CD4-positive, alpha-beta T cell treated with Interleukin-17A for 1 hour (primary cell): Measurements from ENCODE around the gene IFT74.

ENCODE experiments used
- DNase-seq: peaks from one replicate; pipeline ENCODE4 v3.0.0-alpha.2; 2020

Gene IFT74

DNA sequence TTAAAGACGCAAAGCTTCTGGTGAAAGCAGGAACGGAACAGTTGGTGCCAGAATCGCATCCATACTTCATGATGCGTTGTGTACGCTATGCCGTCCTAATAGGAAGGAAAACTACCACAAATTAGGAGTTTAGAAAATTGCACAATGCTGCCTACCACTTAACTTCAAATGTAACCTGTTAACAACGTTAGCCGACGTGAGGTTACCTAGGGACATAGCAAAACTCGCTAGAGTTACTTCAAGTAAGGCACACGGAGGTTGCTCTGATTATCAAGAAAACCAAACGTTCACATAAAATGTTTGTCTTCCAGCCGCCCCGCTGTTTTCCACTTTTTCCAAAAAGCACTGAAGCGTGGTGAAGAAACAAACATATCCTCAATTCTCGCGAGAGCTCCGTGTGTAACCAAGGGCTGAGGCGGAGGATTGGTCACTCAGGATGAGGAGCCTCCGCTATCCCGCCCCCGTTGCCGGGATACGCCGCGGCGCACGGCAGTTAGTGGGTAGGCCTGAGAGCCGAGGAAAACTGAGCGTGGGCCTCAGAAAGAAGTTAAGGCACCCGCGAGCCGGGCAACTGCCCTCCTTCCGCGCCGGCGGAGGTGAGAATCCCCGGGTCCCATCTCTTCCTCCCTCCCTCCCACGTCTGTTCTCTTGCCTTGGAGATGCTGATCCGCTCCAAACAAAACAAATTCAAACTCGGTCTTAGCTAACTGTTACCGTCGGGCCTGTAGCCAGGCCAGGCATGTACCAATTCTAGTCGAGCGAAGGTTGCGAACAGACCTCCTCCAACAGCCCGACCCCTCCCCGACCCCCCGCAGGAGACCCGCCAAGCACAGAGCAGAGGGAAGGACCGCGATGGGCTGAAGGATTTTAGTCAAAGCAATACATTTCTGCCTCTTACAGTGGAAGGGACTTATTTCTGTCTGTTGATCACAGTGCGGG is at the start of gene IFT74:
Gene IFT74 (plus strand): TSS at position 492 of the 939 bp plus-strand sequence. CDS start 5,556 bp downstream, outside the sequence.
- peak; percentile 95 for DNase-seq

DNA sequence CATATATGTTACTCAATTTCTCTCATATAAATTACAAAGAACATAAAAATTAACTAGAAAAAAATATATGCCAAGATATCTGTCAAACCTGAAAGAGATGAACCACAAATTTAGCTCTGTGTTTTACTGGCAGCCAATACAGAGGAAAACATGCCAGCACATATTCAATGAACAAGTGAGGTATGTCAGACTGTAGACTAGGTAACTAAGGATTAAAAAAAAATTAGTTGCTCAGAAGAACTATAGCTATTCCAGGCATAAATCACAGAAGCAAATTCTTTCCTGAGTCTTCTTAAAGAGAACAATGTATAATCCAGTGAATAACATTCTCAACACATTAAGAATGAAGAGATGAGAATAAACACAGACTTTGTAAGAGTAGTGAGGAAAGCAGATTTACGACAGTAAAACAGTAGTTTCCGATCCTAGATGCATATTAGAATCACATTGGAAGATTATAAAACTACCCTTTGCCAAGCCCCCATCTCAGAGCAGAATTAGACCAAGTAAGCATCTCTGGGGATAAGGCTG is 43.0 kb upstream of the IFT74 start:
- DNase-seq: no peak

GRCh38 chr9:26919698-26920097 is 36.5 kb upstream of the IFT74 start:
- DNase-seq: no peak

DNA sequence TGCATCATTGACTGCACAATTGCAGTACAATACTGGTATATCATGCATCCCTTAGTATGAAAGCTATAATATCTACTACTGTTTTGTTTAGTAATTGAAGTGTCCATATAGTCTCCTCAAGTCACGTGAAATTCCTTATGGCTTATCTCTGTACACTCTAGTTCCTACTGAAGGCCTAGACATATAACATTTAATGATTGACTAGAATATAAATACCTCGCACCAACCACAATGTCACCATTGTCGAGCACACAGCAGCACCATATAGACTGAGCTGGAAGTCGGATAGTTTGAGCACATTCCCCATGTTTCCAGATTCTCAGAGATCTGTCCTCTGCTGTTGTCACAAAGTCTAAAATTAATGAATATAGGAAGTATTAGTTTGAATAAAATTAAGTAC is 30.6 kb upstream of the IFT74 start:
- no peak for DNase-seq

DNA sequence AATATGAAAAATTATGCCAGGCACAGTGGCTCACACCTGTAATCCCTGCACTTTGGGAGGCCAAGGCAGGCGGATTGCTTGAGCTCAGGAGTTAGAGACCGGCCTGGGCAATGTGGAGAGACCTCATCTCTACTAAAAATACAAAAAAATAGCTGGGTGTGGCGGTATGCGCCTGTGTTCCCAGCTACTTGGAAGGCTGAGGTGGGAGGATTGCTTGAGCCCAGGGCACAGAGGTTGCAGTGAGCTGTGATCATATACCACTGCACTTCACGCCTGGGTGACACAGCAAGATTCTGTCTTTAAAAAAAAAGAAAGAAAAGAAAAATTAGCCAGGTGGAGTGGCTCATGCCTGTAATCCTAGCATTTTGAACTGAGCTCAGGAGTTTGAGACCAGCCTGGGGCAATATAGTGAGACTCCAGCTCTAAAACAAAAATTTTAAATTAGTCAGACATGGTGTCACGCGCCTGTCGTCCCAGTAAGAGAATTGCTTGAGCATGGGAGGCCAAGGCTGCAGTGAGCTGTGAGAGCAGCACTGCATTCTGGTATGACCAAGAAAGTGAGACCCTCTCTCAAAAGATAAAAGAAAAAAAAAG is 27.2 kb upstream of the IFT74 start:
- DNase-seq: no peak

- DNase-seq: no peak
Observed at GRCh38 chr9:26935847-26936246, 20.4 kb upstream of the IFT74 start.

GRCh38 chr9:26937816-26938371 is 18.3 kb upstream of the IFT74 start:
- no peak for DNase-seq

- DNase-seq: no peak
Observed at GRCh38 chr9:26939955-26940711, 16.1 kb upstream of the IFT74 start.

GRCh38 chr9:26940779-26941178 is 15.4 kb upstream of the IFT74 start:
- DNase-seq: no peak

GRCh38 chr9:26945591-26945990 is 10.6 kb upstream of the IFT74 start:
- no peak for DNase-seq

GRCh38 chr9:26946753-26947727 is 9.2 kb upstream of the IFT74 start, which contains the start of gene PLAA:
Gene PLAA (minus strand): TSS chr9:26947242. CDS start chr9:26947045, 197 bp downstream.
- DNase-seq: peak; percentile 87

DNA sequence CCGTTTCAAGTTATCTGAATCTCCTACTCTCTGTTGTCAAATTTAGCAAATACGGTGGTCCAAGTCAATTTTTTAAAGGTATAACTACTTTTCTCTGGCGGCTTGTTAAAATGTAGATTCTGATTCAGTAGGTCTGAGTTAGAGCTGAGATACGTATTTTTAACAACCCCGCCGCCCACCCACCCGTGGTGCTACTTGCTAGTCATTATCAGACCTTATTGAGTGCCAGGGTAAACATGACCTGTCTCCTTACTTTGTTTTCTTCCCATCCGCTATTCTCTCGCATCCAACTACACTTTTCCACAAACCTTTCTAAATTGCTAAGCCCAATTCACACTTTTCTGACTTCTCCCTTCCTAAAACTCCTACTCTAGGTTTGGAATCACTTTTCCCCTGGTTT is 8.5 kb upstream of the IFT74 start:
- DNase-seq: no peak

- no peak for DNase-seq
Observed at GRCh38 chr9:26949637-26950069, 6.6 kb upstream of the IFT74 start.

DNA sequence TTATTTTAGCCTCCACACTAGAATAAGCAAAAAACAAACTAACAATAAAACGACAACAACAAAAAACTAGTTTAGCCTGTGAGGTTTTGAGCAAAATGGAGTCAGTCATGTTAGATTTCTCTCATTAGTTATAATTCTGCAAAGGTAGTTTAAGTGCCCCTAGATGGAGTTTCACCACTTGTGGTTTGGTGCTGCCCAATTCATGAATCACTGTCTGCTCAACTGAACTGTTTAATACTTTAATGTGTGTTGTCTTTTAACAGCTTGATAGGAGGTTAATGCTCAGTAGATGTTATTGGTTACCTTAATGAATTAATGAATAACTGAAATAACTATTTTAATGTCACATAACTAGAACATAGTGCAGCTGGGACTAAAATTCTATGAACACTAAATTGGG is 5.7 kb upstream of the IFT74 start:
- no peak for DNase-seq

- DNase-seq: no peak
Observed at GRCh38 chr9:26951794-26952193, 4.4 kb upstream of the IFT74 start.

DNA sequence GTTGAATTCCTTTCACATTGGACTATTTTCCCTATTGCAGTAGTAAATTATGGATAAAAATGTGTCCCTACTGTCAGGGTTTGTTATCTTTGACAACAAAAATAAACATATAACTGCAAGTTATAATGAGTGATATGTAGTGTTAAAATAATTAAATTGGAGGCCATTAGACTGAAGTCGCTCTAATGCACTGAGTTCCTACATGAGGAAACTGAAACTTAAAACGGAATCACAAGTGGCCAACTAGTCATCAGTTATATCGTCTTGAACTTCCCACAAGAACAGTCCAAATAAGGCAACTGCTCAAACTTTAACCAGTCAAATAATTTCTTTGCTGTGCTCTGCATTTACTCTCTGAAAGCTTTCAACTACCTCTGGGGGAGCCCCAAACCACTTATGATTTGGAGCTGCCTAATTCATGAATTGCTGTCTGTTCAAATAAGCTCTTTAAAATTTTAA is 2.1 kb upstream of the IFT74 start:
- peak; percentile 46 for DNase-seq

- no peak for DNase-seq
Observed at GRCh38 chr9:26955222-26955903, 849 bp upstream of the IFT74 start.

DNA sequence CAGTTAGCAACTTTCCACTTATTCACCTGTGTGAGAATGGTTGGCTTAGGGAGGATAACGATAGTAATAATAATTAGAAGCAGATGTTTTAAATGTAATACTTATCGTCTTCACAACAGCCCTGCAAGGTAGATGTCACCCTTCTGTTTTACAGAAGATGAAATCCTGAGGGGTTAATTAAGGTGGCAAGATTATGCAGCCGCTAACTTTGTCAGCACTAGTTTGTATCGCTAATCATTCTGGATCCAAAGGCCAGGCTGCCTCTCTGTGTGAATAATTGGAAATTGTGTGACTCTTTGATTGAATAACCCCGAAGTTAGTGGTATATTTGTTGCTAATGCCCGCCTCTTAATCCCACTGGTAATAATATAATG is 635 bp downstream of the IFT74 start:
- no peak for DNase-seq

DNA sequence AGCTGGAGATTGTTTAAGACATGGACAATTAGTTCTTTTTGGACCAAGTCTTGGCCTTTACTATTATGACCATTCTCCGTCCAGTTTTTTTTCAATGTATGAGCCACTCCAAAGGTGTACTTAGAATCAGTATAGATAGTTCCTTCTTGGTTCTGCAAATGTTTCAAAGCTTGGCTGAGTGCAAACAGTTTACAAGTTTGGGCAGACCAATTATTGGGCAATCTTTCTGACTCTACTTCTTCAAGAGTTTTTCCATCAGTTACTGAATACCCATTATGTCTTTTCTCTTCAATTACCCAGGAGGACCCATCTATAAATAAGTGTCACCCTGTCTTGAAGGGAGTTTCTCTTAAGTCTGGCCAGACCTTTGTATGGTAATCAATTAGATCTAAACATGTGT is 15.5 kb downstream of the IFT74 start:
- DNase-seq: no peak

DNA sequence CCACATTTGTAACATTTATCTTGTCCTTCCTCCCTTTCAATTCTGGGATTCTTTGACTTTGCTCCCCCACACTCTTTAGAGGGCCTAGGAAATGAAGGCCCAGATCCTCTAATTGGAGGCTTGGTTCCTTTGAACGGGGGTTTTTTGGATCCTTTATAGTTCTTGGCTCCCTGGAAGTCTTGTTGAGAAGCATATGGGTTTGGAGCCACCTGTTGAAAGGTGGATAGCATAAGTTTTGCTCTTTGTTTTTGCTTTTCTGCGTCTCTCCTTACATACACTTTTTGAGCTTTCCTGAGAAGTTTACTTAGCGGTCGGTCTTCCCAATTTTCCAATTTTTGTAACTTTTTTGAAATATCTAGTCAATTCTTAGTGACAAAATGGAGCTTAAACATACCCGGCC is 17.8 kb downstream of the IFT74 start:
- DNase-seq: no peak

DNA sequence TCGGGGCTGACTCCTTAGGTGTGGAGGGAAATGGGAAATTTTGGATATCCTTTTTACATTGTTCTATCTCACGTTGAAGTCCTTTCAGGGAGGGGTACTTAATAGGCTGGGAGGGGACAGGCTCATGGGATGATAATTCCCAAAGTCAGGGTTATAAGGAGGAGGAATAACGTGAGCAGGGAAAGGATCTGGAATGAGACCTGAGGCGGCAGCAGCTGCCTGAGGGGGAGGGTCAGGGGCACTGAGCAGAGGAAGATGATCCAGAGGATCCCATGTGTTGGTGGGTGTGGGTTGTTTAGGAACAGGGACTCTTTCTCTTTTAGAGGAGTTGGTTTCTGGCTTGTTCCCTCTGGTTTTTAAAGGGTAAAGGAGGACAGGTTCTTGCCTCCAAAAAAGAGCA is 18.7 kb downstream of the IFT74 start:
- DNase-seq: no peak
